Kidney (tissue), 14 donors: ENCODE data around the gene ADGRA1. TPM values are rescaled to one million over a fixed set of nuclear protein-coding genes. Genes with fewer than 3 reads are reported as not detected.

Experiments used
- DNase-seq, 5 donors: peaks; one replicate each; pipeline ENCODE4 v3.0.0-alpha.2; 2013 to 2020
- FAIRE-seq: peaks from 2 replicates; lab custom pipeline; 2012; peaks lifted over from hg19 to GRCh38; lab: Jason Lieb, UNC
- H3K27ac ChIP-seq, 2 donors: one replicate each; pipeline ENCODE4 v1.7.0; 2013; ENCODE audit warnings: low read depth in 2 of 2, low read length in 2 of 2, inconsistent platforms in 1 of 2
- H3K27me3 ChIP-seq: one replicate; pipeline ENCODE4 v1.7.1; 2013; ENCODE audit warnings: low read length, inconsistent platforms; ENCODE audit not compliant: control insufficient read depth, insufficient read depth
- H3K36me3 ChIP-seq, 3 donors: one replicate each; pipeline versions ENCODE4 v1.7.0 to v1.7.1; 2013; ENCODE audit warnings: low read length in 3 of 3, control low read depth in 1 of 3, inconsistent platforms in 1 of 3; ENCODE audit not compliant: insufficient read depth in 3 of 3, control insufficient read depth in 2 of 3
- H3K4me1 ChIP-seq, 3 donors: one replicate each; pipeline versions ENCODE4 v1.7.0 to v1.7.1; 2013; ENCODE audit warnings: low read length in 3 of 3, inconsistent platforms in 1 of 3, low read depth in 1 of 3; ENCODE audit not compliant: control insufficient read depth in 2 of 3, insufficient read depth in 2 of 3
- H3K4me3 ChIP-seq, 3 donors: one replicate each; pipeline versions ENCODE4 v1.7.0 to v1.8.1; 2013; ENCODE audit warnings: low read length in 3 of 3, control low read depth in 1 of 3, inconsistent platforms in 1 of 3
- H3K9ac ChIP-seq, 3 donors: one replicate each; pipeline versions ENCODE4 v1.7.0 to v1.7.1; 2013; ENCODE audit warnings: low read length in 3 of 3, control low read depth in 1 of 3, inconsistent platforms in 1 of 3
- H3K9me3 ChIP-seq, 3 donors: one replicate each; pipeline versions ENCODE4 v1.7.0 to v1.7.1; 2013; ENCODE audit warnings: low read length in 3 of 3, control low read depth in 1 of 3, inconsistent platforms in 1 of 3; ENCODE audit not compliant: control insufficient read depth in 2 of 3, insufficient read depth in 1 of 3
- CTCF ChIP-seq: IDR thresholded peaks from 3 replicates; pipeline ENCODE4 v1.5.1; 2012; ENCODE audit warnings: mild to moderate bottlenecking, moderate library complexity, borderline replicate concordance; ENCODE audit not compliant: insufficient read depth; ENCODE audit errors: extremely low read depth
- intact Hi-C: fragments of 100-400 bp; cut with DNase I; formaldehyde crosslinking; loops from one replicate; pipeline ENCODE4 v1.11.1; 2022
- polyA plus RNA-seq: library from polyadenylated mRNA; stranded (reverse); fragments of 350-450 nt; fragmentation: Illumina TruSeq; extraction: RNeasy Lipid Tissue Mini Kit (QIAGEN cat#74804); gene quantifications from one replicate; pipeline ENCODE4 v1.2.3, GENCODE V29; 2014; ENCODE audit warnings: low read depth, low replicate concordance; ENCODE audit not compliant: insufficient read depth
- total RNA-seq: library from RNA; stranded (reverse); fragmentation: NEBNext Ultra II Directional; extraction: Animal tissue kit (Norgen Biotek cat#: 25700); gene quantifications from one replicate; pipeline ENCODE4 v1.2.1, GENCODE V29; 2021
- donor health status: control.
- donor health status: control.
- donor health status: control.
- donor health status: control.
- donor health status: control.
- donor health status: DM: yes; HTN: yes; CAD: no.
- donor health status: Normal renal cell carcinoma (clear cell type).

ADGRA1 gene
- total and polyA plus RNA-seq, 2 donors from 2014 or later = 0.91 to 1.1 TPM

- intact Hi-C loops = no loop called here
- Histone ChIP-seq H3K27me3 (no peaks in the 10 kb centered on the region), H3K4me3 (no peak overlapping the region), H3K36me3 (no peaks in the 10 kb centered on the region), H3K4me1 (no peaks in the 10 kb centered on the region), H3K9ac (no peak overlapping the region), H3K27ac (no peak overlapping the region), H3K9me3 (peaks cover 0 to 9% (median 2%) of the 10 kb centered on the region in 3 donors)
- no peak for DNase-seq
- no peak for FAIRE-seq
- TF ChIP-seq CTCF = no peak
These were observed 15.7 kb downstream of the ADGRA1 start for GRCh38 chr10:133103311-133103910.

- no peak for FAIRE-seq
These were observed 16.6 kb downstream of the ADGRA1 start for GRCh38 chr10:133104068-133104962.

GRCh38 chr10:133104963-133105640 is 17.4 kb downstream of the ADGRA1 start:
- TF ChIP-seq CTCF = no peak
- no peaks in the 10 kb centered on the region for H3K27me3 ChIP-seq
- H3K36me3 ChIP-seq = no peaks in the 10 kb centered on the region
- DNase-seq = peak in 1 of 5 donors; percentile 68
- no peak for FAIRE-seq
- intact Hi-C loops = no loop called here
- H3K27ac ChIP-seq = no peak overlapping the region
- H3K9me3 ChIP-seq = peaks cover 0 to 9% (median 2%) of the 10 kb centered on the region in 3 donors
- no peaks in the 10 kb centered on the region for H3K4me1 ChIP-seq
- no peak overlapping the region for H3K4me3 ChIP-seq
- H3K9ac ChIP-seq = no peak overlapping the region

More at GRCh38 chr10:133104068-133104962, 16.6 kb downstream of the ADGRA1 start:
- no peaks in the 10 kb centered on the region for H3K4me1 ChIP-seq
- no peak overlapping the region for H3K4me3 ChIP-seq
- H3K27ac ChIP-seq = no peak overlapping the region
- H3K9me3 ChIP-seq = peaks cover 0 to 9% (median 2%) of the 10 kb centered on the region in 3 donors
- no peak for DNase-seq
- no peak overlapping the region for H3K9ac ChIP-seq
- TF ChIP-seq CTCF = no peak
- H3K27me3 ChIP-seq = no peaks in the 10 kb centered on the region
- intact Hi-C loops = no loop called here
- H3K36me3 ChIP-seq = no peaks in the 10 kb centered on the region
